Epidermal melanocyte (primary cell): Measurements from ENCODE around the gene GTF3C1.
"Not testable (repeated sequence)": the region's sequence is repeated elsewhere in the genome, so short reads cannot be mapped to it uniquely, and the experiment has no call there.

Experiments used
- DNase-seq: peaks from one replicate; pipeline ENCODE4 v3.0.0; 2011; ENCODE audit warnings: low spot score; ENCODE audit not compliant: insufficient read length

The GTF3C1 gene

GRCh38 chr16:27448532-27449433, 100.9 kb downstream of the GTF3C1 start:
- no peak for DNase-seq

- DNase-seq: no peak
Observed at GRCh38 chr16:27447301-27447700, 102.4 kb downstream of the GTF3C1 start.

GRCh38 chr16:27446721-27447120, 103.0 kb downstream of the GTF3C1 start:
- no peak for DNase-seq

GRCh38 chr16:27445502-27446175, 104.1 kb downstream of the GTF3C1 start:
- no peak for DNase-seq

- no peak for DNase-seq
Observed at GRCh38 chr16:27444470-27444869, 105.2 kb downstream of the GTF3C1 start.

- DNase-seq: no peak
Observed at GRCh38 chr16:27444015-27444414, 105.7 kb downstream of the GTF3C1 start.

GRCh38 chr16:27441998-27442397, 107.7 kb downstream of the GTF3C1 start:
- DNase-seq: no peak

GRCh38 chr16:27441276-27441675, 108.4 kb downstream of the GTF3C1 start:
- no peak for DNase-seq

- DNase-seq: no peak
Observed at GRCh38 chr16:27439271-27440018, 110.3 kb downstream of the GTF3C1 start.

- DNase-seq: no peak
Observed at GRCh38 chr16:27437946-27438345, 111.8 kb downstream of the GTF3C1 start.

- no peak for DNase-seq
Observed at GRCh38 chr16:27436921-27437650, 112.6 kb downstream of the GTF3C1 start.

GRCh38 chr16:27436065-27436464, 113.6 kb downstream of the GTF3C1 start:
- no peak for DNase-seq

GRCh38 chr16:27435146-27435545, 114.6 kb downstream of the GTF3C1 start:
- not testable (repeated sequence) for DNase-seq

- DNase-seq: no peak
Observed at GRCh38 chr16:27434141-27435051, 115.3 kb downstream of the GTF3C1 start.

GRCh38 chr16:27433636-27434035, 116.1 kb downstream of the GTF3C1 start:
- DNase-seq: no peak

GRCh38 chr16:27433191-27433590, 116.5 kb downstream of the GTF3C1 start:
- not testable (repeated sequence) for DNase-seq

- no peak for DNase-seq
Observed at GRCh38 chr16:27432558-27432957, 117.2 kb downstream of the GTF3C1 start.

GRCh38 chr16:27431773-27432532, 117.8 kb downstream of the GTF3C1 start:
- DNase-seq: no peak

GRCh38 chr16:27430923-27431484, 118.7 kb downstream of the GTF3C1 start:
- DNase-seq: no peak
